T-cell (primary cell): ENCODE data around the gene TLL2. TPM values are rescaled to one million over a fixed set of nuclear protein-coding genes. Genes with fewer than 3 reads are reported as not detected.

Experiments
- ATAC-seq, 4 experiments: fragments of 200-7000 bp in 3 of 4; fragments of 150-1000 bp in 1 of 4; cut with Tn5 transposase; replicated peaks in 1 of 4; 1 replicate in 3 of 4; 2 replicates in 1 of 4; pipeline ENCODE4 v1.10.0; 2021; ENCODE audit warnings: moderate library complexity in 3 of 4, mild to moderate bottlenecking in 2 of 4, moderate number of reproducible peaks in 1 of 4
- CTCF ChIA-PET, 2 donors: fragments of 300-600 bp; sonication (Branson Sonifier 250); formaldehyde crosslinking; loops; one replicate each; lab custom pipeline; 2022; ENCODE audit warnings: antibody characterized with exemption in 2 of 2; lab: Charles Lee
- POLR2A ChIA-PET, 2 donors: fragments of 300-600 bp; sonication (Branson Sonifier 250); formaldehyde crosslinking; loops; one replicate each; lab custom pipeline; 2022; ENCODE audit warnings: antibody characterized with exemption in 2 of 2; lab: Charles Lee
- DNase-seq, 35 experiments: peaks; one replicate each; pipeline versions ENCODE4 v3.0.0 to v3.0.0-alpha.2; 2013 to 2023
- H3K27ac ChIP-seq: one replicate; pipeline ENCODE4 v1.5.1; 2013; ENCODE audit warnings: low read length
- H3K27me3 ChIP-seq, 2 experiments: replicated peaks in 1 of 2; 1 replicate in 1 of 2; 2 replicates in 1 of 2; pipeline versions ENCODE4 v1.6.1 to v1.7.0; 2013; ENCODE audit warnings: low read length in 1 of 2, mixed read lengths in 1 of 2; ENCODE audit not compliant: control insufficient read depth in 2 of 2, insufficient read depth in 2 of 2; ENCODE audit errors: extremely low read depth in 1 of 2
- H3K36me3 ChIP-seq, 2 donors: 1 replicate in 1 of 2; 2 replicates in 1 of 2; pipeline versions ENCODE4 v1.6.1 to v1.7.0; 2013; ENCODE audit warnings: low read length in 1 of 2; ENCODE audit not compliant: control insufficient read depth in 2 of 2, insufficient read depth in 1 of 2; ENCODE audit errors: extremely low read depth in 1 of 2
- H3K4me1 ChIP-seq, 2 experiments: 1 replicate in 1 of 2; 2 replicates in 1 of 2; pipeline versions ENCODE4 v1.6.1 to v1.7.0; 2013; ENCODE audit warnings: low read length in 2 of 2, mixed read lengths in 1 of 2; ENCODE audit not compliant: insufficient read depth in 2 of 2, control insufficient read depth in 1 of 2; ENCODE audit errors: extremely low read depth in 1 of 2
- H3K4me3 ChIP-seq, 2 donors: 1 replicate in 1 of 2; 2 replicates in 1 of 2; pipeline versions ENCODE4 v1.5.1 to v1.7.0; 2013; ENCODE audit warnings: mild to moderate bottlenecking in 2 of 2, low read length in 1 of 2, moderate library complexity in 1 of 2; ENCODE audit not compliant: control insufficient read depth in 1 of 2; ENCODE audit errors: extremely low read depth in 1 of 2
- H3K9me3 ChIP-seq: 2 replicates; pipeline ENCODE4 v1.7.0; 2013
- H3K27ac Mint-ChIP-seq, 2 donors: one replicate each; pipeline ENCODE4 v1.8.0; 2020 to 2021; ENCODE audit warnings: mild to moderate bottlenecking in 2 of 2, mixed read lengths in 2 of 2
- H3K27me3 Mint-ChIP-seq, 2 donors: one replicate each; pipeline ENCODE4 v1.8.0; 2021 to 2022; ENCODE audit warnings: mixed read lengths in 2 of 2
- H3K36me3 Mint-ChIP-seq: one replicate; pipeline ENCODE4 v1.8.0; 2021; ENCODE audit warnings: mixed read lengths
- H3K4me1 Mint-ChIP-seq, 3 donors: one replicate each; pipeline ENCODE4 v1.8.0; 2020 to 2022; ENCODE audit warnings: mixed read lengths in 3 of 3, mild to moderate bottlenecking in 1 of 3
- H3K4me3 Mint-ChIP-seq, 3 donors: one replicate each; pipeline ENCODE4 v1.8.0; 2020 to 2022; ENCODE audit warnings: mild to moderate bottlenecking in 3 of 3, mixed read lengths in 3 of 3, moderate library complexity in 3 of 3
- H3K9me3 Mint-ChIP-seq, 3 donors: one replicate each; pipeline ENCODE4 v1.8.0; 2020 to 2022; ENCODE audit warnings: mixed read lengths in 3 of 3
- WGBS: methylation state at CpG from one replicate; pipeline ENCODE4 v1.1.5; 2013; ENCODE audit warnings: missing lambda C conversion rate; ENCODE audit not compliant: insufficient coverage; 5-methylcytosine and 5-hydroxymethylcytosine counted together
- total RNA-seq, 35 experiments: library from RNA in 6 of 35; stranded (reverse) in 6 of 35; fragments of 120-200 nt in 1 of 35; gene quantifications; one replicate each; pipeline versions ENCODE4 v1.2.1 to v1.2.4 and lab custom pipeline; 2013 to 2026

The TLL2 gene
- total RNA-seq, 5 donors from 2014 or later (not counting 1 experiment from before 2014, with no cell fraction given): 0.15 to 0.32 (median 0.23) TPM; not detected in 2

- Mint-ChIP-seq H3K4me3 (no peak overlapping the region), H3K36me3 (no peaks in the 10 kb centered on the region), H3K27me3 (peaks cover 9 to 24% of the 10 kb centered on the region in 2 donors), H3K9me3 (peaks cover 0 to 8% (median 6%) of the 10 kb centered on the region in 3 donors), H3K27ac (no peak overlapping the region), H3K4me1 (no peaks in the 10 kb centered on the region)
- Histone ChIP-seq H3K36me3 (no peaks in the 10 kb centered on the region), H3K27ac (no peak overlapping the region), H3K4me1 (no peaks in the 10 kb centered on the region), H3K4me3 (no peak overlapping the region), H3K9me3 (no peaks in the 10 kb centered on the region), H3K27me3 (peaks cover 0 to 10% of the 10 kb centered on the region in 2 experiments)
- WGBS: no CpG with 5 or more reads among the region's 1 CpG
- ATAC-seq: no peak
- DNase-seq: no peak
- ChIA-PET POLR2A (no interaction called here), CTCF (no interaction called here)
Measured at GRCh38 chr10:96346295-96346694, 167.4 kb downstream of the TLL2 start.

GRCh38 chr10:96345222-96345621 lies 168.5 kb downstream of the TLL2 start:
- Mint-ChIP-seq H3K4me3 (no peak overlapping the region), H3K4me1 (peaks cover 0 to 3% (median 0%) of the 10 kb centered on the region in 3 donors), H3K36me3 (no peaks in the 10 kb centered on the region), H3K9me3 (peaks cover 0 to 8% (median 6%) of the 10 kb centered on the region in 3 donors), H3K27ac (no peak overlapping the region), H3K27me3 (peaks cover 5 to 24% of the 10 kb centered on the region in 2 donors)
- no peaks in the 10 kb centered on the region for H3K36me3 ChIP-seq
- H3K4me1 ChIP-seq: no peaks in the 10 kb centered on the region
- ChIA-PET POLR2A (no interaction called here), CTCF (interaction anchor here in 1 of 2 donors (0.8 kb wide), 1 partner anchor 328 kb away, joined by 3 read pairs; no protein-coding TSS in a partner anchor)
- H3K9me3 ChIP-seq: no peaks in the 10 kb centered on the region
- no peak overlapping the region for H3K4me3 ChIP-seq
- DNase-seq (no peak), ATAC-seq (no peak)
- 63% methylated on average over 2 of the region's 2 CpGs for WGBS
- H3K27ac ChIP-seq: no peak overlapping the region
- peaks cover 0 to 10% of the 10 kb centered on the region in 2 experiments for H3K27me3 ChIP-seq

GRCh38 chr10:96344178-96344577 lies 169.5 kb downstream of the TLL2 start:
- peaks cover 2 to 20% of the 10 kb centered on the region in 2 donors for H3K27me3 Mint-ChIP-seq
- no peak overlapping the region for H3K4me3 Mint-ChIP-seq
- H3K4me1 Mint-ChIP-seq: peaks cover 0 to 3% (median 0%) of the 10 kb centered on the region in 3 donors
- Histone ChIP-seq H3K36me3 (no peaks in the 10 kb centered on the region), H3K27ac (no peak overlapping the region), H3K9me3 (no peaks in the 10 kb centered on the region), H3K4me1 (no peaks in the 10 kb centered on the region), H3K27me3 (peaks cover 0 to 10% of the 10 kb centered on the region in 2 experiments), H3K4me3 (no peak overlapping the region)
- DNase-seq: no peak
- CTCF ChIA-PET: interaction anchor here in 1 of 2 donors (1.2 kb wide), 1 partner anchor 10 kb away, joined by 4 read pairs; no protein-coding TSS in a partner anchor
- H3K9me3 Mint-ChIP-seq: peaks cover 0 to 8% (median 6%) of the 10 kb centered on the region in 3 donors
- no CpG with 5 or more reads among the region's 4 CpGs for WGBS
- POLR2A ChIA-PET: no interaction called here
- no peak for ATAC-seq
- no peak overlapping the region for H3K27ac Mint-ChIP-seq
- H3K36me3 Mint-ChIP-seq: no peaks in the 10 kb centered on the region

- ATAC-seq (no peak), DNase-seq (no peak)
- ChIA-PET POLR2A (interaction anchor here in 1 of 2 donors (1.0 kb wide), 1 partner anchor 147 kb away, joined by 3 read pairs; no protein-coding TSS in a partner anchor), CTCF (no interaction called here)
- no peaks in the 10 kb centered on the region for H3K36me3 ChIP-seq
- Mint-ChIP-seq H3K36me3 (no peaks in the 10 kb centered on the region), H3K27ac (peak overlapping the region in 1 of 2 donors; percentile 34), H3K27me3 (peaks cover 0 to 18% of the 10 kb centered on the region in 2 donors), H3K9me3 (peaks cover 0 to 8% (median 6%) of the 10 kb centered on the region in 3 donors), H3K4me3 (no peak overlapping the region), H3K4me1 (peaks cover 0 to 3% (median 0%) of the 10 kb centered on the region in 3 donors)
- H3K9me3 ChIP-seq: no peaks in the 10 kb centered on the region
- H3K27me3 ChIP-seq: peaks cover 0 to 8% of the 10 kb centered on the region in 2 experiments
- no peak overlapping the region for H3K27ac ChIP-seq
- H3K4me3 ChIP-seq: no peak overlapping the region
- whole genome bisulfite sequencing: no CpG with 5 or more reads among the region's 4 CpGs
- no peaks in the 10 kb centered on the region for H3K4me1 ChIP-seq
Measured at GRCh38 chr10:96342402-96342801, 171.3 kb downstream of the TLL2 start.

- CTCF ChIA-PET: interaction anchor here (0.6 to 2.7 kb wide), 7 partner anchors 8 to 324 kb away, joined by 3 to 14 read pairs (median 6); no protein-coding TSS in a partner anchor
- no peak for ATAC-seq
- H3K9me3 ChIP-seq: no peaks in the 10 kb centered on the region
- Mint-ChIP-seq H3K4me3 (no peak overlapping the region), H3K4me1 (peaks cover 0 to 3% (median 0%) of the 10 kb centered on the region in 3 donors), H3K27me3 (peaks cover 0 to 13% of the 10 kb centered on the region in 2 donors), H3K36me3 (no peaks in the 10 kb centered on the region), H3K9me3 (peaks cover 0 to 8% (median 5%) of the 10 kb centered on the region in 3 donors), H3K27ac (no peak overlapping the region)
- no peaks in the 10 kb centered on the region for H3K4me1 ChIP-seq
- POLR2A ChIA-PET: interaction anchor here in 1 of 2 donors (0.6 kb wide), 1 partner anchor 11 kb away, joined by 3 read pairs; no protein-coding TSS in a partner anchor
- no peak for DNase-seq
- H3K27ac ChIP-seq: no peak overlapping the region
- H3K36me3 ChIP-seq: no peaks in the 10 kb centered on the region
- H3K27me3 ChIP-seq: peaks cover 0 to 3% of the 10 kb centered on the region in 2 experiments
- no peak overlapping the region for H3K4me3 ChIP-seq
- WGBS: 63% methylated on average over 1 of the region's 5 CpGs
Measured at GRCh38 chr10:96341219-96342182, 172.2 kb downstream of the TLL2 start.
